Ovary (tissue), 9 donors: ENCODE results near the gene LRTM1. TPM values are rescaled to one million over a fixed set of nuclear protein-coding genes. Genes with fewer than 3 reads are reported as not detected.

Experiments
- DNase-seq, 5 donors: peaks; one replicate each; pipeline ENCODE4 v3.0.0-alpha.2; 2019 to 2020
- H3K27ac ChIP-seq, 2 donors: fragments of 200-600 bp; one replicate each; pipeline versions ENCODE4 v1.5.1 to v1.8.0; 2019 to 2022
- H3K27me3 ChIP-seq: fragments of 200-600 bp; one replicate; pipeline ENCODE4 v1.8.0; 2022
- H3K36me3 ChIP-seq: fragments of 200-600 bp; sonication (generic); one replicate; pipeline ENCODE4 v1.5.1; 2019
- H3K4me1 ChIP-seq: one replicate; pipeline ENCODE4 v1.8.1; 2013; ENCODE audit warnings: mild to moderate bottlenecking, moderate library complexity; ENCODE audit not compliant: insufficient read depth
- H3K4me3 ChIP-seq: fragments of 200-600 bp; sonication (generic); one replicate; pipeline ENCODE4 v1.5.1; 2017
- H3K9me3 ChIP-seq, 2 donors: fragments of 200-600 bp in 1 of 2; sonication (generic) in 1 of 2; one replicate each; pipeline versions ENCODE4 v1.5.1 to v1.8.1; 2013 to 2019; ENCODE audit warnings: mild to moderate bottlenecking in 1 of 2, moderate library complexity in 1 of 2
- CTCF ChIP-seq, 3 donors: fragments of 450-650 bp in 2 of 3; fragments of 200-600 bp in 1 of 3; IDR thresholded peaks; one replicate each; pipeline versions ENCODE4 v1.5.1 to v1.8.0; 2016 to 2022; ENCODE audit warnings: antibody characterized with exemption in 3 of 3, mild to moderate bottlenecking in 1 of 3
- EP300 ChIP-seq: sonication (generic); formaldehyde crosslinking; IDR thresholded peaks from one replicate; pipeline ENCODE4 v1.6.1; 2017; ENCODE audit warnings: antibody characterized with exemption
- POLR2A ChIP-seq: fragments of 450-650 bp; IDR thresholded peaks from one replicate; pipeline ENCODE4 v1.6.1; 2017; ENCODE audit warnings: antibody characterized with exemption, mild to moderate bottlenecking, moderate library complexity
- WGBS, 3 donors: extraction: QIAGEN DNeasy Blood & Tissue Kit in 1 of 3; methylation state at CpG; one replicate each; pipeline versions ENCODE4 v1.1.5 to v1.1.7; 2013 to 2017; 5-methylcytosine and 5-hydroxymethylcytosine counted together
- intact Hi-C, 4 donors: fragments of 100-400 bp; cut with DNase I; formaldehyde crosslinking; loops; one replicate each; pipeline versions ENCODE4 v1.11.0 to v1.15.1; 2022 to 2023
- polyA plus RNA-seq, 2 donors: library from polyadenylated mRNA; stranded (reverse); fragments of 200-250 nt in 1 of 2; fragments of 350-450 nt in 1 of 2; fragmentation: Illumina TruSeq in 1 of 2; extraction: RNeasy Lipid Tissue Mini Kit (QIAGEN cat#74804) in 1 of 2; gene quantifications; one replicate each; pipeline ENCODE4 v1.2.3, GENCODE V29; 2013 to 2014
- total RNA-seq, 7 donors: library from RNA; depleted of rRNA in 2 of 7; stranded (reverse); fragments of >200 nt in 2 of 7; fragmentation: NEBNext Ultra II Directional in 3 of 7; extraction: Animal tissue kit (Norgen Biotek cat#: 25700) in 3 of 7; gene quantifications; one replicate each; pipeline versions ENCODE4 v1.1.0 to v1.2.4, GENCODE V29; 2016 to 2023
- donor health status: DM: no; HTN: no; CAD: no; lungs with moderate emphysema.
- donor health status: DM: no; HTN: no; CAD: no.
- donor health status: Bipolar disorder and iron deficiency.
- donor health status: DM: yes; HTN: yes; CAD: no.
- donor health status: DM: no; HTN: no; CAD: no.
- donor health status: DM: yes; HTN: yes; CAD: no.

LRTM1 gene
- total and polyA plus RNA-seq, 9 donors = not detected

DNA sequence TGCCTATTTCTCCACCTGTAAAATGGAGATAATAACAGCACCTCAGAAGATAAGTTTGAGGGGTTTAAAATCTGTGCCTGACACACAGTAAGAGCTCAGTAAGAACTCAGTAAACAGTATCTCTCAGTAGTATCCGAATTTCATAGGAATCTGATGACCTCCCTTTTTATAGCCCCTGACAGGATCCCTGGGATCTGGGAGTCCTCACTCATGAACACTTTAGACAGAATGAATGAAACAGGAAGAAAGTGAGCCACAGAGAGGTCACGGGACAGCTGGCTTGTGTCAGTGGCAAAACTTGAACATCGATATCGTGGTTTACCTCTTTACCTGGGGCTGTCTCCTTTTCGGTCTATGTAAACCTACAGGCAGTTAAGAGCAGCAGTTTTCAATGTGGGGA is 51.2 kb downstream of the LRTM1 start:
- no peak for DNase-seq
- intact Hi-C loops = loop anchor here in 1 of 4 donors (10.0 kb wide), 1 partner anchor 288 kb away; no protein-coding TSS in a partner anchor
- H3K27ac ChIP-seq = no peak overlapping the region
- H3K36me3 ChIP-seq = no peaks in the 10 kb centered on the region
- no peaks in the 10 kb centered on the region for H3K27me3 ChIP-seq
- WGBS, 3 donors = 90 to 92% (median 91%) methylated on average over 5 of the region's 5 CpGs
- H3K4me1 ChIP-seq = peaks cover 3% of the 10 kb centered on the region
- TF ChIP-seq CTCF (IDR thresholded peaks at IDR 0.05) (no peak), POLR2A (no peak), EP300 (no peak)
- no peak overlapping the region for H3K4me3 ChIP-seq
- no peaks in the 10 kb centered on the region for H3K9me3 ChIP-seq

- intact Hi-C loops = loop anchor here in 1 of 4 donors (10.0 kb wide), 1 partner anchor 289 kb away; no protein-coding TSS in a partner anchor
- TF ChIP-seq CTCF (IDR thresholded peaks at IDR 0.05) (no peak), POLR2A (no peak)
- no peak overlapping the region for H3K4me3 ChIP-seq
- no peaks in the 10 kb centered on the region for H3K27me3 ChIP-seq
- H3K4me1 ChIP-seq = peaks cover 3% of the 10 kb centered on the region
- no peak overlapping the region for H3K27ac ChIP-seq
- 93 to 95% (median 94%) methylated on average over 8 of the region's 8 CpGs for WGBS, 3 donors
- H3K9me3 ChIP-seq = no peaks in the 10 kb centered on the region
- no peaks in the 10 kb centered on the region for H3K36me3 ChIP-seq
- DNase-seq = no peak
Measured at GRCh38 chr3:54875596-54876268, 52.1 kb downstream of the LRTM1 start.

DNA sequence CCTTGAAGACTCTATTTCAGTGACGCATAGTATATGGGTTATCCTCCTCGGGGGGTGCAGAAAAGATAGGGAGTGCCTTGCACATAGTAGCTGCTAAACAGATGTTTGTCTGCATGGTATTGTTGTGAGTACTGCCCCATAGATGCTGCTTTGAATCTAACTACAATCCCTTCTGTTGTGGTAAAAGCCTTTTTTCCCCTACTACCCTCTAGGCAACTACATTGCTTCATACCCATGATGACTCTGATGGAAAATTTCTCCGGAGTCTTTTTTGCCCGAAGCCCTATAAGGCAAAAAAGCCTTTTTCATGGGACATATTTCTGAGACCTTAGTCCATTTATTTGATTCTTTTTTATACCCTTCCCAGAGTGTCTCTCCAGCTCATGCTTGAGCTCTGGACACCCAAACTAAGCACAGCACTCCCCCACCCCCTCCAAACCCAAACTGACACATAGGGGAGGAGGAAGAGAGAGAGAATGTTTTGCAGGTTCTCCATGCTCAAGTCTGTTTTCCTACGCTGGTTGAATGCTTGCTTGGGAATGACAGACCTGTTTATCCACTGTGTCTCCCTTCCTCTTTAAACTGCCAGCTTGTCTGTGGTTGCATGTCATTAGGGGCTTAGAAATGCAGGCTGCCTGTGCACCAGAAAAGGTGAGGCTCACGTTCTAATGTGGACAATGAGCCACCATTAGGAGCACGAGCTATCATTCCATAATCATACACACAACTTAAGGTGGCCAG is 52.9 kb downstream of the LRTM1 start:
- no peak for DNase-seq
- 87 to 97% (median 88%) methylated on average over 7 of the region's 7 CpGs for WGBS, 3 donors
- intact Hi-C loops = loop anchor here in 1 of 4 donors (10.0 kb wide), 1 partner anchor 290 kb away; no protein-coding TSS in a partner anchor
- no peak for TF ChIP-seq POLR2A
- TF ChIP-seq EP300 = no peak
- no peak for TF ChIP-seq CTCF (IDR thresholded peaks at IDR 0.05)
- Histone ChIP-seq H3K9me3 (no peaks in the 10 kb centered on the region), H3K27me3 (no peaks in the 10 kb centered on the region), H3K27ac (no peak overlapping the region), H3K36me3 (no peaks in the 10 kb centered on the region), H3K4me3 (no peak overlapping the region), H3K4me1 (no peaks in the 10 kb centered on the region)

DNA sequence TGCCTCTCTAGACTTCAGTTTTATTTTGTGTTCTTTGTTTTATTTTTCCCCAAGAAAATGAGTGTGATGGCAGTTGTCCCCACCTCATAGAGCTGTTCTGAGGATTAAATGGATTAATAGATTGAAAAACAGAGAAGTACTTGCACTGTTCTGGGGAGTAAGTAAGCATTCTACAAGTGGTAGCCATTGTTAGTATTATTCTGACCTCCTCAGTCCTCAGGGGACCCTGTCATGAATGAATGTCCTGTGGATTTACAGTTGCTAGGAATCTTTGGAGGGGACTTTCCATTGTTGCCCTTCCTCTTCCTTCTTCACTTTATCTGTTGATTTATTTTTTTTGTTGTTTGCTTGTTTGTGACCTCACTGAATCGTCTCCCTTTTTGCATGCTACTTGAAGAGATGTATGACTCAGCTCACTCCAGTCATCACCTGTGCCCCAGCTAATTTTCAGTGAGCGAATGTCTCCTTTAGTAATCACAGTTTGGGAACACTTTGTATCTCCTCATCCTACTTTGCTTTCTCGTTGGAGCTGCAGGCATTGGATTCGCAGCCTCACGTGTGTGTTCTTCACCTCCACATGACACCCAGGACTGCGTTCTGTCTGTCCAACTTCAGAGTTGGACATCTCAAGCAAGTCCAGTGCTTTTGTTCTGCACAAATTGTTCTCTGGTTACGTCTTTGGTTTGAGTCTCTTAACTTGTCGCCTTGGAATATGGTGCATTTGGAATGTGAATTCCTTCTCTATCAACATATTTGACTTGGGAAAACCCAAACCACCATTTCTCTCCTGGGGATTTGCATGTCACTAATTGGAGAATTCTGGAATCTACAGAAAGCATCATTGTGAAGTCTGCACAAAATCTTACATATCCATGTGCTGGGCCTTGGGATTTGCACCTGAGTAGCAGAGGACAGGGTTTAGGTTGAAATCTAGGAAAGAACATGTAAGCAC is 54.5 kb downstream of the LRTM1 start:
- 81 to 87% (median 85%) methylated on average over 8 of the region's 8 CpGs for WGBS, 3 donors
- no peaks in the 10 kb centered on the region for H3K9me3 ChIP-seq
- no peak for DNase-seq
- H3K27ac ChIP-seq = no peak overlapping the region
- H3K4me3 ChIP-seq = no peak overlapping the region
- no peaks in the 10 kb centered on the region for H3K4me1 ChIP-seq
- intact Hi-C loops = loop anchor here in 1 of 4 donors (10.0 kb wide), 1 partner anchor 291 kb away; no protein-coding TSS in a partner anchor
- TF ChIP-seq POLR2A (no peak), CTCF (IDR thresholded peaks at IDR 0.05) (no peak), EP300 (no peak)
- H3K36me3 ChIP-seq = no peaks in the 10 kb centered on the region
- no peaks in the 10 kb centered on the region for H3K27me3 ChIP-seq
